Endodermal cell (in vitro differentiated cells): ENCODE measurements around the gene FIBCD1. TPM values are rescaled to one million over a fixed set of nuclear protein-coding genes. Genes with fewer than 3 reads are reported as not detected.
A peak's percentile ranks its signal among the peaks of the same experiment; 100 is the strongest.

Experiments
- DNase-seq: peaks from one replicate; pipeline ENCODE4 v3.0.0-alpha.2; 2017
- H3K27ac ChIP-seq: 2 replicates; pipeline ENCODE4 v1.5.1; 2013; ENCODE audit warnings: mild to moderate bottlenecking, low read depth, low read length, moderate library complexity
- H3K27me3 ChIP-seq: 2 replicates; pipeline ENCODE4 v1.6.1; 2013; ENCODE audit warnings: mild to moderate bottlenecking, low read length, moderate library complexity; ENCODE audit not compliant: insufficient read depth, control insufficient read depth, poor library complexity, severe bottlenecking
- H3K36me3 ChIP-seq: 2 replicates; pipeline ENCODE4 v1.7.0; 2013; ENCODE audit warnings: mild to moderate bottlenecking, low read length, moderate library complexity; ENCODE audit not compliant: control insufficient read depth, insufficient read depth
- H3K4me1 ChIP-seq: one replicate; pipeline ENCODE4 v1.7.0; 2013; ENCODE audit warnings: low read length; ENCODE audit not compliant: control insufficient read depth, insufficient read depth
- H3K4me3 ChIP-seq: 2 replicates; pipeline ENCODE4 v1.5.1; 2013; ENCODE audit warnings: mild to moderate bottlenecking, low read length, moderate library complexity
- H3K9ac ChIP-seq: 2 replicates; pipeline ENCODE4 v1.6.1; 2013; ENCODE audit warnings: mild to moderate bottlenecking, low read length, moderate library complexity; ENCODE audit not compliant: poor library complexity, severe bottlenecking; ENCODE audit errors: extremely low read depth
- H3K9me3 ChIP-seq: 2 replicates; pipeline ENCODE4 v1.6.1; 2013; ENCODE audit warnings: mild to moderate bottlenecking, low read length, moderate library complexity; ENCODE audit not compliant: control insufficient read depth
- H3K27ac Mint-ChIP-seq: 2 replicates; pipeline ENCODE4 v1.8.0; 2020; ENCODE audit warnings: mixed read lengths
- H3K27me3 Mint-ChIP-seq: 2 replicates; pipeline ENCODE4 v1.8.0; 2021; ENCODE audit warnings: mild to moderate bottlenecking, mixed read lengths; ENCODE audit not compliant: insufficient read depth
- H3K36me3 Mint-ChIP-seq: 2 replicates; pipeline ENCODE4 v1.8.0; 2020; ENCODE audit warnings: low read depth, mixed read lengths
- H3K4me1 Mint-ChIP-seq: 2 replicates; pipeline ENCODE4 v1.8.0; 2020; ENCODE audit warnings: mixed read lengths
- H3K4me3 Mint-ChIP-seq: 2 replicates; pipeline ENCODE4 v1.8.0; 2020; ENCODE audit warnings: mild to moderate bottlenecking, moderate library complexity, mixed read lengths
- H3K9me3 Mint-ChIP-seq: 2 replicates; pipeline ENCODE4 v1.8.0; 2020; ENCODE audit warnings: mild to moderate bottlenecking, mixed read lengths
- CTCF ChIP-seq: fragments of 200-600 bp; sonication (generic); conservative IDR thresholded peaks from 2 replicates; pipeline ENCODE4 v1.5.0; 2021; ENCODE audit warnings: antibody characterized with exemption, mild to moderate bottlenecking
- whole genome bisulfite sequencing, 2 experiments: methylation state at CpG; one replicate each; pipeline versions ENCODE4 v1.1.5 to v1.1.7; 2013; ENCODE audit warnings: missing lambda C conversion rate in 2 of 2, mixed read lengths in 1 of 2; ENCODE audit not compliant: insufficient coverage in 1 of 2, insufficient read length in 1 of 2; 5-methylcytosine and 5-hydroxymethylcytosine counted together
- total RNA-seq, 2 donors: library from RNA; stranded (reverse); fragmentation: NEBNext Ultra II Directional in 1 of 2; extraction: Animal tissue kit (Norgen Biotek cat#: 25700) in 1 of 2; gene quantifications; 2 replicates in 1 of 2; 3 replicates in 1 of 2; pipeline ENCODE4 v1.2.1, GENCODE V29; 2021

The FIBCD1 gene
- total RNA-seq, 2 donors from 2014 or later: 2.8 to 3.7 TPM

GRCh38 chr9:130887494-130888144 is 51.4 kb downstream of the FIBCD1 start:
- Histone ChIP-seq H3K4me1 (peaks cover 12% of the 10 kb centered on the region), H3K9me3 (no peaks in the 10 kb centered on the region), H3K27ac (no peak overlapping the region), H3K27me3 (no peaks in the 10 kb centered on the region), H3K9ac (no peak overlapping the region), H3K36me3 (peaks cover 36% of the 10 kb centered on the region), H3K4me3 (no peak overlapping the region)
- no peak overlapping the region for H3K27ac Mint-ChIP-seq
- TF ChIP-seq CTCF: no peak
- no peaks in the 10 kb centered on the region for H3K9me3 Mint-ChIP-seq
- 96 to 97% methylated on average over 13 to 25 of the region's 25 CpGs for WGBS, 2 experiments
- H3K36me3 Mint-ChIP-seq: peaks cover 59% of the 10 kb centered on the region
- no peak for DNase-seq
- H3K4me3 Mint-ChIP-seq: no peak overlapping the region
- peaks cover 15% of the 10 kb centered on the region for H3K4me1 Mint-ChIP-seq
- no peaks in the 10 kb centered on the region for H3K27me3 Mint-ChIP-seq

- peaks cover 36% of the 10 kb centered on the region for H3K36me3 ChIP-seq
These were observed 52.1 kb downstream of the FIBCD1 start for GRCh38 chr9:130886981-130887380.

GRCh38 chr9:130885484-130886375 is 53.3 kb downstream of the FIBCD1 start:
- no peak overlapping the region for H3K9ac ChIP-seq
- no peaks in the 10 kb centered on the region for H3K27me3 ChIP-seq
- no peak overlapping the region for H3K4me3 ChIP-seq
- peaks cover 9% of the 10 kb centered on the region for H3K4me1 ChIP-seq
- Mint-ChIP-seq H3K27me3 (no peaks in the 10 kb centered on the region), H3K4me3 (no peak overlapping the region), H3K9me3 (no peaks in the 10 kb centered on the region), H3K36me3 (peaks cover 73% of the 10 kb centered on the region), H3K27ac (peak overlapping the region; percentile 74), H3K4me1 (peaks cover 9% of the 10 kb centered on the region)
- WGBS, 2 experiments: 94% methylated on average over 32 to 35 of the region's 35 CpGs
- H3K27ac ChIP-seq: peak overlapping the region; percentile 24
- TF ChIP-seq CTCF: no peak
- no peaks in the 10 kb centered on the region for H3K9me3 ChIP-seq
- peak; percentile 47 for DNase-seq
- H3K36me3 ChIP-seq: peaks cover 48% of the 10 kb centered on the region

More at GRCh38 chr9:130886981-130887380, 52.1 kb downstream of the FIBCD1 start:
- peaks cover 15% of the 10 kb centered on the region for H3K4me1 Mint-ChIP-seq
- Histone ChIP-seq H3K4me3 (no peak overlapping the region), H3K9me3 (no peaks in the 10 kb centered on the region), H3K9ac (no peak overlapping the region), H3K27me3 (no peaks in the 10 kb centered on the region), H3K4me1 (peaks cover 12% of the 10 kb centered on the region), H3K27ac (no peak overlapping the region)
- no peak overlapping the region for H3K4me3 Mint-ChIP-seq
- no peak for DNase-seq
- H3K27me3 Mint-ChIP-seq: no peaks in the 10 kb centered on the region
- 95 to 97% methylated on average over 23 of the region's 23 CpGs for WGBS, 2 experiments
- no peak for TF ChIP-seq CTCF
- H3K9me3 Mint-ChIP-seq: no peaks in the 10 kb centered on the region
- no peak overlapping the region for H3K27ac Mint-ChIP-seq
- peaks cover 64% of the 10 kb centered on the region for H3K36me3 Mint-ChIP-seq
